GM21515 (cell line): ENCODE results near the gene GTPBP1.

ENCODE experiments used
- ATAC-seq: cut with Tn5 transposase; IDR thresholded peaks from one replicate; pipeline ENCODE4 v1.9.1; 2021; ENCODE audit not compliant: unreplicated experiment

GTPBP1 gene

DNA sequence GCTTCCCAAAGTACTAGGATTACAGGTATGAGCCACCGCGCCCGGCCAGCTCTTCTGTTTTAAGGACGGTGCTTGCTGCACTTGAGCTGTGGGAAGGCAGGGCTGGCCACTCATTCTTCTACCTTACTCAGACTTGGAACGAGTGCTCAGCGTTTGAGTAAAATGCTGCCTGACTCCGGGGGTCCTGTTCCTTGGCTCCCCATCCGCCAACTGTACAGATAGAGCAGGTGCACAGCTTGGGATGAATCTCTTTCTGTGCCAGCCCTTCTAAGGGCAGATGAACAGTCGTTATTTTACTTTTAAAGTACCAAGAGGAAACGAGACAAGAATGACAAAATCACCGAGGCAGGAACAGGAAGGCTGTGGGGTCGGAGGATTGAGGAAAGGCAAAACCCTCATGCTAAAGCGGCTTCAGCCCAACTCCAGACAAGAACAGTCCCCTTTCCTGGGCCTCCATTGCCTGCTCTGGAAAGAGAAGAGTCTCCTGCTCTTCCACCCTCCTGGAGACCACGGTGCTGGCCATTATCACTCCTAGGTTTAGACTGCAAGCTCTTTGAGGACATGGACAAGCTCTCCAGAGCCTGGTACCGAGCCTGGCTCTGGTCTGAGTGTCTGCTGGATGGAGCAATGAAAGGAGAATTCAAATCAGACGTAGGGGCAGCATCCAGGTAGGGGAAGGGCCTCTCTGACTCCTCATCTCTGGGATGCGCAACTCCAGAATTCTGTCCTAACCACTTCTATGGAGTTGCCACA lies 51.1 kb downstream of the GTPBP1 start:
- ATAC-seq, result no peak

DNA sequence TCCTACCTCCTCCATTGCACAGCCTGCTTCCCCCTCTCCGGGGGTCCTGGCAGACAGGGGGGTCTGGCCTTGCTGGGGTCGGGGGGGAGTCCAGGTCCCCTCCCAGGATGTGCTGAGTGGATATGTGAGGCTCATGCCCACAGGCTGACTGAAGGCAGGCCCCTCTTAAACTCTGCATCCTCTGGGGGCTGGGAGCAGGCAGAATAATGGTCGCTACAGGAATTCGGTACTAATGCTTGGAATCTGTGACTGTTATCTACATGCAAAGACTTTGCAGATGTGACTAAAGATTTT lies 51.7 kb downstream of the GTPBP1 start:
- no peak for ATAC-seq

DNA sequence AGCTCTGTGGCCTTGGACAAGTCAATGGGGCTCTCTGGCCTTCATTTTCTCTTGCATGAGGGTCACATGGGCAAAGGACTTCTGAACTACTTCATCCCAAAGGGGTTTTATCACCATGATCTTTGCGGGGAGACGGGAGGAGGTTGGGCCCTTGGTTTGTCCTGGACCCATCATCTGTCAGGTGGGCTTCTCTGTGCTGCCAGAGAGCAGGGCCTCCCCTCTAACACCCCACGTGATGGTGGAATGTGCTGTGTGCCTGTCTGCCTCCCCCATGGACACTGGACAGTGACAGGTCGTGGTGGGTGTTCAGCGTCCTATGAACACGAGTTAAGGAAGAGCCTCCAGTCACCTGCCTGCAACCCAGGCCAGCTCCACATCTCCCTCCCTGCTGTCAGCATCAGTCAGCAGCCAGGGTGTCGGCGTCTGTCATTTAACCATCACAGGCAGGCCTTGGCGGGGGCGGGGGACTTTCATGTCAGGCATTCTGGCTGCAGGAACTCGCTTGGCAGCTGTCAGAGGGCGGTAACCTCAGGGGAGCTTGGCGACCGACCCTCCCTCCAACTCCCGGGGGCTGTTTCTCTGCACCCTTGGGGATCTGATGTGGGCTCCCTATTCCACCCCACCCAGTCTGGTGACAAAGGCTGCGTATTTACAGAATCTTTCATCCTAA lies 52.7 kb downstream of the GTPBP1 start:
- ATAC-seq, result no peak

GRCh38 chr22:38759005-38759404 lies 53.3 kb downstream of the GTPBP1 start:
- ATAC-seq, result no peak

DNA sequence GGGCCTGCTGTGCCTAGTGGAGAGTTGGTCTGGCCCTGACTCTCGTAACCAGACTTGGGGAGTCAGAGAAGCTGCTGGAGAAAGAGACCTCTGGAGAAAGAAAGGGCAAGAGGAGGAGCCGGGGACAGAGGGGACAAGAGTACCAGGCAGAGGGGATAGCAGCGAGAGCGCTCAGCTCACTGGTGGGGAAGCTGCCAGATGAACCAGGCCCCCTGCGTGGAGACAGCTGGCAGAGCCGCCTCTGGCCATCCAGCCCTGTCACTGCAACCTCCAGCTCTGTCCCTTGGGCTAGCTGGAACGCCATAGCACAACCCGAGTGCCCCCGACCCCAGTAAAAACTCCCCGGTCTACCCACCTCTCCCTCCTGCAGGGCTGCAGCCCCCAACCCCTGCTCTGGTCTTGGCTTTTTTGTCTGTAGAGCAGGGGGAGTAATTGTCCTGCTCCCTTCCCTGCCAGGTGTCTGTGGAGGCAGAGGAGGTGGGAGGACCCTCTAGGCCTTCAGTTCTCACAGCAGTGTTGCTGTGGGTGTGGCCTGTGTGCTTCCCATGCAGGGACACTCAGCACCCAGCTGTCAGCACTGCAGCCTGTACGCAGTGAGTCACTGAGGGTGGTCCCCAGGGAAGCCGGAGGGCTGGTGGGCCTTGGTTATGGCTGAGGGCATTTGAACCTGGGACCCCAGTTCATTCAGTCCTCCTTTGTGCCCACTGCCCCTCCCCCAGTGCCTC lies 54.9 kb downstream of the GTPBP1 start:
- ATAC-seq, result no peak

GRCh38 chr22:38761202-38762162 lies 55.7 kb downstream of the GTPBP1 start:
- no peak for ATAC-seq

DNA sequence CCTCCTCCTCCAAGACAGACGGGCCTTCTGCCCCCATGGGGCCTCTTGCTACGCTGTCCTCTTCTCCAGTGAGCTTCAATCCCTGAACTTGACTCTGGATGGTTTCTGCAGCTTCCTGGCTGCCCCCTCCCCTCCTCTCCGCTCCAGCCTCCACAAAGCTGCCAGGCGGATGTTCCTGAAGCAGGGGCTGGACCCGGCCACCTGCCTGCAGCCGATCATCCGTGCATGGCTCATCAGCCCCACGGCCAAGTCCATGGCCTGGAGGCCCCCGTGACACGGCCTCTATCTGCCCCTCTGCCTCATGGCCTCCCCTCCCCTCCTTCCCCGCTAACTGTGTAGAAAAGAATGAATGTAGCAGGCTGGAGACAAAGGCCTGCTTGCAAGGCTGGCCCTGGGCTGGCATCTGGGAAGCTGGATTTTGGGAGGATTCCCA lies 56.8 kb downstream of the GTPBP1 start:
- ATAC-seq, result no peak

GRCh38 chr22:38766076-38766777 lies 60.5 kb downstream of the GTPBP1 start:
- ATAC-seq, result no peak

DNA sequence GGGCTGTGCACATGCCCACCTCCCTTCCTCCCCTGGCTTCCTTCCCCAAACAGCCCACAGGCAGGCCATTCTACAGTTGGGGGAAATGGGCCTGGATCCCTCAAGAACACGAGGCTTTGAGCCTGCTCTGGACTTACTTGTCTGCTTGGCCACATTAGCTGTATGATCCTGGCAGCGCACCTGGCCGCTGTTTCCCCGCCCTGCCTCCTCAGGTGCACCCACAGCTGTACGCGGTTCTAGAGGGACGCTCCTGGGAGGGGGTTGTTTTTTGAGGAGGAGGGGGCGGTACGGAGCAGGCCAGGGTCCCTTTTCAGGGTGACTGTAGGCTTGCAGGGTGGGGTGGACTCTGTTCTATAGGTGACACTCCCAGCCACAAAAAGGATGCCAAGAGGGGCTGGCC lies 61.6 kb downstream of the GTPBP1 start:
- ATAC-seq, result no peak

- no peak for ATAC-seq
Measured at GRCh38 chr22:38768036-38768435, 62.3 kb downstream of the GTPBP1 start.

DNA sequence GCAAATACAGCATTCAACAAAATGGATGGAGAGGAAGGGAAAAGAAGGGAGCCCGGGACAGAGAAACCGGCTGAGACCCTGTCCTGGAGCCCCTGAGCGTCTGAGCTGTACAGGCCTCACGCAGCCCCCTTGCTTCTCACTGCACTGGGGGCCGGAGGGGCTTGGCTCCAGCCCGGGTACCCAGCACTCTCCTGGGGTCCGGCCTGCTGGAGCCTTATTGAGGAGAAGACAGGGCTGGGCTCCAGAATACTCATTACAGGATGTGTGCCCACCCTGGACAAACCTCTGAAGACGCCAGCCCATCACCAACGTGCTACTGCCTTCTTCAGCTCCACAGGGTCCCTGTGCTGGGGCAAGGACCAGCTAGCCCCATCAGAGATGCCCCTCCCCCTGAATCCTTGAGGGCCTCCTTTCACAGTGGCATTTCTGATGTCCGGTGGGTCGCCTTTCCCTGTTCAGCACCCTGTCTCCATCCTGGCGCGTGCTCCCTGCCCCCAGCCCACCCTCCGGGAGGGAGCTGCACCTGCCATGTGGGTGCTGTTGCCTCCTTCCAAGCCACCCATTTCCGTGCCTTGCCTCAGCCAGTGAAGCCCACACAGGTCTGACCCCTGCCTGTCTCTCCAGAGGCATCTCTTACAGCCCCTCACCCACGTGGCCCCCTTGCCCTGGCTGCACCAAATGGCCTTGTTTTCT lies 64.7 kb downstream of the GTPBP1 start:
- ATAC-seq, result no peak

- no peak for ATAC-seq
Measured at GRCh38 chr22:38772623-38772873, 66.8 kb downstream of the GTPBP1 start.

DNA sequence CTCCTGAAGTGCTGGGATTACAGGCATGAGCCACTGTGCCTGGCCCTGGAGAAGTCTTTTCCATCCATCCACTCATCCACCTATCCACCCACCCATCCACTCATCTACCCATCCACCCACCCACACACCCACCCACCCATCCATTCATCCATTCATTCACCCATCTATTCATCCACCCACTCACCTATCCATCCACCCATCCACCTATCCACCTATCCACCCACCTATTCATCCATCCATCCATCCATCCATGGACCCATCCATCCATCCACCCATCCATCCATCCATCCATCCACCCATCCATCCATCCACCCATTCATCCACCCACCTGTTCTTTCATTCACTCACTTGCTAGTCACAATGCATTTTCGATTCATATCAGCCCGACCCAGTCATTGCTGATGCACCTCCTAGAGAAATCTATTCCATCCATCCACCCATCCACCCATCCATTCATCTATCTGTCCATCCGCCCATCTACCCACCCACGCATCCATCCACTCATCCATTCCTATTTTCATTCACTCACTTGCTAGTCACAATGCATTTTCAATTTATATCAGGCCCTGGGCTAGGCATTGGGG lies 67.7 kb downstream of the GTPBP1 start:
- no peak for ATAC-seq

GRCh38 chr22:38774496-38775166 lies 68.9 kb downstream of the GTPBP1 start:
- no peak for ATAC-seq

DNA sequence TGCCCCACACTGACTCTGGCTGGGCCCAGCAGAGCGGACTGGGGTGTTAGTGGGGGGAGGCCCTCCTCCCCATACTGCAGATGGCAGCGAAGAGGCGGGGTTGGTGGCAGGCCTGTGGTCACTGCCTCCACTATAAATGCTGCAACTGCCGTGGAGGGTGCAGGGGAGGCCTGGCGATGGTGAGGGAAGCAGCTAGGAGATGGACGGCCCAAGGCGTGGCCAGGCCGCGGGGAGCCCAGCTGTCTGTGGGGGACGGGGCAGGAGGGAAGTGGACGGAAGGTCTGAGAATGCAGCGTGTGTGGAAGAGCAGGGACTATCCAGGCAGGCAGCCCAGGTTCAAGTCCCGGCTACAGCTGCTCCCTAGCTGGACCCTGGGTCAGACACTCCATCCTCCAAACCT lies 69.9 kb downstream of the GTPBP1 start:
- ATAC-seq, result no peak

GRCh38 chr22:38776086-38776485 lies 70.3 kb downstream of the GTPBP1 start:
- no peak for ATAC-seq

DNA sequence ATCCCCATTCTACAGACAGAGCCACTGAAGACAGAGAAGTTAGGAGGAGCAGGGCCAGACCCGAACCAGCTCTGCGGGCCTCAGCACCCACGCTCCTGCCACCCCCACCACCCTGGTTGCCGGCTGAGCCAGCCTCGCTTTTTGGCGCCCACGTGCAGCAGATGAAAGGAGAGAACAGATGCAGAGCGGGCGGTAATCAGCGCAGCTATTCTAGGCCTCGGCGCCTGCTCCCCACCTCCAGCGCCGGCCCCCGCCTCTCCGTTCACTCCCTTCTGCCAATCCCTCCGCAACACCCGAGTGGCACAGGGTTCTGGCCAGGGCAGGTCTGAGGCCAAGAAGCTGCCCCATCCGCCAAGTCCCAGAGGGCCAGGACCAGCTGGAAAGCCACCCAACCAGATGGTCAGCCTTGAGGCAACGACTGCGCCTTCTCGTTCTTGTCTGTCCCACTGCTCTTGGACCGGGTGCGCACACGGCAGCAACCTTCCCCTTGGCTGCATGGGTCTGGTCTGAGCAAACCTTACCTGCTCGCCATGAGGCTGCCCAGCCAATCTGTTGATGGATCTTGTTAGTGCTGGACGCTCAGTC lies 71.4 kb downstream of the GTPBP1 start:
- no peak for ATAC-seq

DNA sequence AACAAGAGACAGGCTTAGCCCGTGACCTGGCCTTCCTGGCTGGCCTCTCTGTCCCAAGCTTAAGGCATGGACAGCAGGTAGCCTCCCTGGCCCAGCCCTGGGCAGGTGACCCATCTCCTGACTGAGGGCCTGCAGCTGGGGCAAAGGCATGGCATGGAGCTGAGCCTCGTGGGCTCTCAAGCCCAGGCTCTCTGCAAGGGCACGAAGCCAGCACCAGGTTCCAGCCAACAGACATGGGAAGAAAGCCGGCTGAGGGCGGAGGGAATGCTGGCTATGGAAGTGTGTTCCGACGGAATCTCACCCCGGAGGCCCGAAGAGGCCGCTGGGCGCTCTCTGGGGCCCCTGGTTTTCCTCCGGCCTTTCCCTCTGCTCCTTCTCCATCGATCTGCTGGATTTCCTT lies 75.3 kb downstream of the GTPBP1 start:
- ATAC-seq, result no peak
